ENCODE measurements around the gene NT5C1A. TPM values are rescaled to one million over a fixed set of nuclear protein-coding genes. Genes with fewer than 3 reads are reported as not detected.

The NT5C1A gene
- total RNA-seq, 2 experiments from 2014 or later: 1.1 to 1.3 TPM

GRCh38 chr1:39701049-39701439 is 29.1 kb upstream of the NT5C1A start:
- intact Hi-C loops (cut with DNase I, micrococcal nuclease): no loop called here
- Mint-ChIP-seq H3K27ac (no peak overlapping the region), H3K4me3 (no peak overlapping the region), H3K9me3 (no peaks in the 10 kb centered on the region), H3K4me1 (ENCODE audit: low read depth) (no peaks in the 10 kb centered on the region), H3K27me3 (peaks cover 13% of the 10 kb centered on the region), H3K36me3 (ENCODE audit: low read depth) (no peaks in the 10 kb centered on the region)
- Histone ChIP-seq H3K27ac (ENCODE audit: low read depth in 1 of 2, low read length in 2 of 2) (no peak overlapping the region), H3K9me3 (ENCODE audit: control insufficient read depth in 1 of 2, insufficient read depth in 1 of 2, low read length in 2 of 2) (peaks cover 0 to 5% of the 10 kb centered on the region in 2 experiments), H3K36me3 (ENCODE audit: insufficient read depth, low read length) (no peaks in the 10 kb centered on the region), H3K27me3 (ENCODE audit: control insufficient read depth in 1 of 2, insufficient read depth in 2 of 2, low read length in 2 of 2) (peaks cover 0 to 4% of the 10 kb centered on the region in 2 experiments), H3K4me3 (ENCODE audit: low read length) (no peak overlapping the region), H3K4me1 (ENCODE audit: insufficient read depth, low read length) (no peaks in the 10 kb centered on the region)
- POLR2A ChIA-PET: interaction anchor here (1.2 kb wide), 1 partner anchor 10 kb away, joined by 7 read pairs; the partner anchor contains the start of gene HPCAL4
- no peak for TF ChIP-seq CTCF (IDR thresholded peaks at IDR 0.05)
- ATAC-seq (ENCODE audit: poor library complexity): no peak
- CTCF ChIA-PET: interaction anchor here (0.9 to 1.3 kb wide), 2 partner anchors 10 to 31 kb away, joined by 3 to 5 read pairs; partner anchors contain the start of gene HPCAL4
- DNase-seq: no peak

GRCh38 chr1:39700348-39700747 is 28.4 kb upstream of the NT5C1A start:
- intact Hi-C loops (cut with DNase I, micrococcal nuclease): no loop called here
- ATAC-seq (ENCODE audit: poor library complexity) (no peak), DNase-seq (no peak)
- no peak overlapping the region for H3K4me3 Mint-ChIP-seq
- H3K4me3 ChIP-seq (ENCODE audit: low read length): no peak overlapping the region
- ChIA-PET POLR2A (interaction anchor here (1.2 kb wide), 1 partner anchor 9 kb away, joined by 7 read pairs; the partner anchor contains the start of gene HPCAL4), CTCF (interaction anchor here (0.9 kb wide), 1 partner anchor 9 kb away, joined by 3 read pairs; the partner anchor contains the start of gene HPCAL4)
- no peaks in the 10 kb centered on the region for H3K4me1 Mint-ChIP-seq (ENCODE audit: low read depth)
- H3K27me3 ChIP-seq (ENCODE audit: control insufficient read depth in 1 of 2, insufficient read depth in 2 of 2, low read length in 2 of 2): peaks cover 0 to 4% of the 10 kb centered on the region in 2 experiments
- TF ChIP-seq CTCF (IDR thresholded peaks at IDR 0.05): no peak
- no peak overlapping the region for H3K27ac Mint-ChIP-seq
- H3K9me3 ChIP-seq (ENCODE audit: control insufficient read depth in 1 of 2, insufficient read depth in 1 of 2, low read length in 2 of 2): peaks cover 0 to 5% of the 10 kb centered on the region in 2 experiments
- no peaks in the 10 kb centered on the region for H3K4me1 ChIP-seq (ENCODE audit: insufficient read depth, low read length)
- H3K36me3 Mint-ChIP-seq (ENCODE audit: low read depth): no peaks in the 10 kb centered on the region
- H3K9me3 Mint-ChIP-seq: no peaks in the 10 kb centered on the region
- peaks cover 13% of the 10 kb centered on the region for H3K27me3 Mint-ChIP-seq
- no peak overlapping the region for H3K27ac ChIP-seq (ENCODE audit: low read depth in 1 of 2, low read length in 2 of 2)
- H3K36me3 ChIP-seq (ENCODE audit: insufficient read depth, low read length): no peaks in the 10 kb centered on the region

GRCh38 chr1:39699419-39699818 is 27.5 kb upstream of the NT5C1A start:
- Mint-ChIP-seq H3K4me1 (ENCODE audit: low read depth) (no peaks in the 10 kb centered on the region), H3K27me3 (peaks cover 13% of the 10 kb centered on the region), H3K9me3 (no peaks in the 10 kb centered on the region), H3K4me3 (no peak overlapping the region), H3K27ac (no peak overlapping the region), H3K36me3 (ENCODE audit: low read depth) (no peaks in the 10 kb centered on the region)
- intact Hi-C loops (cut with DNase I, micrococcal nuclease): no loop called here
- Histone ChIP-seq H3K4me1 (ENCODE audit: insufficient read depth, low read length) (no peaks in the 10 kb centered on the region), H3K27ac (ENCODE audit: low read depth in 1 of 2, low read length in 2 of 2) (no peak overlapping the region), H3K4me3 (ENCODE audit: low read length) (no peak overlapping the region), H3K27me3 (ENCODE audit: control insufficient read depth in 1 of 2, insufficient read depth in 2 of 2, low read length in 2 of 2) (peaks cover 0 to 4% of the 10 kb centered on the region in 2 experiments), H3K36me3 (ENCODE audit: insufficient read depth, low read length) (no peaks in the 10 kb centered on the region), H3K9me3 (ENCODE audit: control insufficient read depth in 1 of 2, insufficient read depth in 1 of 2, low read length in 2 of 2) (peaks cover 0 to 5% of the 10 kb centered on the region in 2 experiments)
- DNase-seq (no peak), ATAC-seq (ENCODE audit: poor library complexity) (no peak)
- ChIA-PET CTCF (no interaction called here), POLR2A (no interaction called here)
- no peak for TF ChIP-seq CTCF (IDR thresholded peaks at IDR 0.05)
